SK-N-SH (cell line): Measurements from ENCODE around the gene KMT5B. TPM values are rescaled to one million over a fixed set of nuclear protein-coding genes. Genes with fewer than 3 reads are reported as not detected.

Experiments
- CTCF ChIA-PET: fragments of 300-600, 350-600 bp; formaldehyde crosslinking; extraction: SDS; loops from one replicate; lab custom pipeline; 2021; lab: Yijun Ruan, JAX
- POLR2A ChIA-PET: fragments of 350-600 bp; sonication (Branson Sonifier 250); formaldehyde crosslinking; extraction: SDS; loops from one replicate; lab custom pipeline; 2020; ENCODE audit warnings: antibody characterized with exemption, inconsistent platforms; lab: Yijun Ruan, JAX
- DNase-seq: peaks from one replicate; pipeline ENCODE4 v3.0.0; 2012
- H2AFZ ChIP-seq: fragments of 200-600 bp; sonication (generic); 2 replicates; pipeline ENCODE4 v1.8.1; 2016; ENCODE audit warnings: antibody characterized with exemption, mild to moderate bottlenecking, low read depth
- H3F3A ChIP-seq: fragments of 200-600 bp; sonication (generic); replicated peaks from 2 replicates; pipeline ENCODE3; 2016; ENCODE audit warnings: antibody characterized with exemption, mild to moderate bottlenecking; ENCODE audit not compliant: insufficient read depth
- H3K27ac ChIP-seq, 2 experiments: fragments of 200-500 bp in 1 of 2; fragments of 200-600 bp in 1 of 2; sonication (Bioruptor generic) in 1 of 2; sonication (generic), shearing (Covaris generic) in 1 of 2; 2 replicates each; pipeline versions ENCODE4 v1.5.1 to v1.6.1; 2014 to 2016; ENCODE audit warnings: low read depth in 2 of 2, inconsistent platforms in 1 of 2, low read length in 1 of 2, mild to moderate bottlenecking in 1 of 2, mixed read lengths in 1 of 2
- H3K27me3 ChIP-seq: fragments of 200-600 bp; sonication (generic), shearing (Covaris generic); 2 replicates; pipeline ENCODE4 v1.6.1; 2016; ENCODE audit warnings: mixed run types; ENCODE audit not compliant: insufficient read depth
- H3K36me3 ChIP-seq, 2 experiments: fragments of 200-500 bp in 1 of 2; fragments of 200-600 bp in 1 of 2; sonication (Bioruptor generic) in 1 of 2; sonication (generic) in 1 of 2; replicated peaks in 1 of 2; 2 replicates each; pipeline versions ENCODE3 to v1.5.1; 2014 to 2016; ENCODE audit warnings: low read length in 1 of 2, mild to moderate bottlenecking in 1 of 2; ENCODE audit not compliant: insufficient read depth in 2 of 2, control insufficient read depth in 1 of 2
- H3K4me1 ChIP-seq, 2 experiments: fragments of 200-500 bp in 1 of 2; fragments of 200-600 bp in 1 of 2; sonication (Bioruptor generic) in 1 of 2; sonication (generic), shearing (Covaris generic) in 1 of 2; 2 replicates each; pipeline versions ENCODE4 v1.5.1 to v1.6.1; 2014 to 2016; ENCODE audit warnings: low read depth in 1 of 2, low read length in 1 of 2, mixed run types in 1 of 2; ENCODE audit not compliant: insufficient read depth in 2 of 2, control insufficient read depth in 1 of 2
- H3K4me2 ChIP-seq: fragments of 200-600 bp; sonication (generic), shearing (Covaris generic); 2 replicates; pipeline ENCODE4 v1.6.1; 2017; ENCODE audit warnings: mixed run types
- H3K4me3 ChIP-seq, 2 experiments: fragments of 200-500 bp in 1 of 2; fragments of 200-600 bp in 1 of 2; sonication (Bioruptor generic) in 1 of 2; sonication (generic), shearing (Covaris generic) in 1 of 2; 2 replicates each; pipeline versions ENCODE4 v1.5.1 to v1.8.1; 2014 to 2016; ENCODE audit warnings: low read depth in 2 of 2, inconsistent platforms in 1 of 2, low read length in 1 of 2, mild to moderate bottlenecking in 1 of 2, mixed read lengths in 1 of 2, moderate library complexity in 1 of 2
- H3K79me2 ChIP-seq: fragments of 200-600 bp; sonication (generic); 2 replicates; pipeline ENCODE4 v1.8.1; 2017; ENCODE audit warnings: mild to moderate bottlenecking; ENCODE audit not compliant: insufficient read depth
- H3K9ac ChIP-seq: fragments of 200-600 bp; sonication (generic); 2 replicates; pipeline ENCODE4 v1.6.1; 2017; ENCODE audit warnings: mixed run types
- H3K9me2 ChIP-seq: fragments of 200-600 bp; sonication (generic); 2 replicates; pipeline ENCODE4 v1.6.1; 2017; ENCODE audit warnings: mixed run types
- H3K9me3 ChIP-seq: fragments of 200-600 bp; sonication (generic); 2 replicates; pipeline ENCODE4 v1.6.1; 2017; ENCODE audit warnings: mixed run types, mild to moderate bottlenecking, moderate library complexity
- H4K20me1 ChIP-seq: fragments of 200-600 bp; sonication (generic); 2 replicates; pipeline ENCODE4 v1.6.1; 2017; ENCODE audit warnings: mild to moderate bottlenecking, mixed run types; ENCODE audit not compliant: insufficient read depth
- CHD2 ChIP-seq: fragments of 150-350 bp; IDR thresholded peaks from 2 replicates; pipeline ENCODE4 v1.6.1; 2018; ENCODE audit warnings: low read length; ENCODE audit not compliant: partially characterized antibody
- CTCF ChIP-seq: fragments of 200-600 bp; sonication (generic); IDR thresholded peaks from 2 replicates; pipeline ENCODE4 v1.6.1; 2017; ENCODE audit warnings: antibody characterized with exemption, mild to moderate bottlenecking, moderate library complexity
- ELF1 ChIP-seq: IDR thresholded peaks from 2 replicates; pipeline ENCODE4 v1.4.0; 2012
- GABPA ChIP-seq: IDR thresholded peaks from 2 replicates; pipeline ENCODE4 v1.4.0; 2012; ENCODE audit warnings: low read depth, mild to moderate bottlenecking
- MAX ChIP-seq: IDR thresholded peaks from 2 replicates; pipeline ENCODE4 v1.4.0; 2012; ENCODE audit warnings: low read depth
- MXI1 ChIP-seq: IDR thresholded peaks from 2 replicates; pipeline ENCODE4 v1.6.1; 2012; ENCODE audit warnings: mild to moderate bottlenecking, low read depth, low read length, improper control_type of control experiment
- NRF1 ChIP-seq: IDR thresholded peaks from 2 replicates; pipeline ENCODE4 v1.6.1; 2012; ENCODE audit warnings: low read depth, mild to moderate bottlenecking, low read length
- POLR2AphosphoS5 ChIP-seq: IDR thresholded peaks from 2 replicates; pipeline ENCODE4 v1.6.1; 2012; ENCODE audit warnings: low read depth, low read length
- RAD21 ChIP-seq: IDR thresholded peaks from 2 replicates; pipeline ENCODE4 v1.6.1; 2012; ENCODE audit warnings: mild to moderate bottlenecking, low read length
- RFX5 ChIP-seq: IDR thresholded peaks from 2 replicates; pipeline ENCODE4 v1.6.1; 2012; ENCODE audit warnings: mild to moderate bottlenecking, improper control_type of control experiment, low read length
- RXRA ChIP-seq: IDR thresholded peaks from 2 replicates; pipeline ENCODE4 v1.4.0; 2012; ENCODE audit warnings: low read depth, mild to moderate bottlenecking, borderline replicate concordance
- SIN3A ChIP-seq: IDR thresholded peaks from 2 replicates; pipeline ENCODE4 v1.6.1; 2012; ENCODE audit warnings: low read depth, mild to moderate bottlenecking, low read length, moderate library complexity, borderline replicate concordance
- SMC3 ChIP-seq: IDR thresholded peaks from 2 replicates; pipeline ENCODE4 v1.6.1; 2012; ENCODE audit warnings: low read depth, low read length, improper control_type of control experiment
- TAF1 ChIP-seq: IDR thresholded peaks from 2 replicates; pipeline ENCODE4 v1.6.1; 2012; ENCODE audit warnings: low read depth, mild to moderate bottlenecking, low read length, moderate library complexity, borderline replicate concordance
- TCF12 ChIP-seq: IDR thresholded peaks from 2 replicates; pipeline ENCODE4 v1.4.0; 2012
- USF1 ChIP-seq: IDR thresholded peaks from 2 replicates; pipeline ENCODE4 v1.4.0; 2012; ENCODE audit warnings: low read depth, borderline replicate concordance
- WGBS: methylation state at CpG from one replicate; pipeline ENCODE4 v1.1.6; 2017; ENCODE audit warnings: low lambda C conversion rate; 5-methylcytosine and 5-hydroxymethylcytosine counted together
- polyA plus RNA-seq, 3 experiments: library from polyadenylated mRNA; depleted of rRNA; stranded (reverse); fragments of >200 nt; gene quantifications; 2 replicates each; pipeline ENCODE4 v1.2.3, GENCODE V29; 2012

The KMT5B gene
- polyA plus RNA-seq, 1 of the 3 experiments (the other 2 are of a cell fraction): 10.4 TPM

GRCh38 chr11:68121067-68121899 lies 91.8 kb downstream of the KMT5B start, which contains the start of gene CHKA:
TSS of gene CHKA (minus strand) at chr11:68121388. CDS start at chr11:68121177, 211 bp downstream.
- peak within 1 kb of the TSS; percentile 90 for H3K4me2 ChIP-seq
- no peaks in the 10 kb centered on the region; the same call in 1 of the 2 replicates for H4K20me1 ChIP-seq
- H3K27ac ChIP-seq: peak within 1 kb of the TSS; percentile 82 to 88
- peak within 1 kb of the TSS; percentile 78 for H3K9ac ChIP-seq
- no peaks in the 10 kb centered on the region for H3K9me2 ChIP-seq
- ChIA-PET POLR2A (no interaction called here), CTCF (no interaction called here)
- H3K79me2 ChIP-seq: peaks cover 42% of the 10 kb centered on the region
- H2AFZ ChIP-seq: peak within 1 kb of the TSS; percentile 78
- peaks cover 0 to 9% of the 10 kb centered on the region in 2 experiments; a peak in 2 of 4 replicates for H3K4me1 ChIP-seq
- peak; percentile 62 for TF ChIP-seq MXI1
- TF ChIP-seq SMC3: no peak
- TF ChIP-seq RXRA: 0 out of 2 replicates have a peak, but pooled peaks have one; percentile 22
- peak; percentile 24; the same call in 1 of the 2 replicates for TF ChIP-seq MAX
- 0 out of 2 replicates have a peak, but pooled peaks have one; percentile 8 for TF ChIP-seq TCF12
- peak; percentile 42; the same call in 1 of the 2 replicates for TF ChIP-seq USF1
- TF ChIP-seq SIN3A: no peak
- no peak for TF ChIP-seq ELF1
- no peak for TF ChIP-seq GABPA
- TF ChIP-seq CHD2: no peak
- TF ChIP-seq TAF1: peak; percentile 89; the same call in 1 of the 2 replicates
- peak; percentile 81 for TF ChIP-seq RFX5
- 0 out of 2 replicates have a peak, but pooled peaks have one; percentile 33 for TF ChIP-seq NRF1
- no peak for TF ChIP-seq CTCF
- TF ChIP-seq POLR2AphosphoS5: peak; percentile 47; the same call in 1 of the 2 replicates
- TF ChIP-seq RAD21: no peak
- DNase-seq: peak; percentile 99
- H3K9me3 ChIP-seq: no peaks in the 10 kb centered on the region
- WGBS: 2% methylated on average over 10 of the region's 107 CpGs
- H3K27me3 ChIP-seq: no peaks in the 10 kb centered on the region
- peak within 1 kb of the TSS; percentile 63 to 67 for H3K4me3 ChIP-seq
- no peaks in the 10 kb centered on the region for H3K36me3 ChIP-seq
- H3F3A ChIP-seq: no peaks in the 10 kb centered on the region
